Thymus (tissue), 11 donors: ENCODE results near the gene ASTN2. TPM values are rescaled to one million over a fixed set of nuclear protein-coding genes. Genes with fewer than 3 reads are reported as not detected.
"Not testable (repeated sequence)": the region's sequence is repeated elsewhere in the genome, so short reads cannot be mapped to it uniquely, and the experiment has no call there.

Source experiments
- DNase-seq, 9 donors: peaks; one replicate each; pipeline ENCODE4 v3.0.0-alpha.2; 2013; ENCODE audit warnings: low spot score in 9 of 9, low read depth in 6 of 9, missing footprints in 1 of 9
- H3K27ac ChIP-seq, 2 donors: one replicate each; pipeline ENCODE4 v1.5.1; 2013; ENCODE audit warnings: control low read depth in 1 of 2, low read depth in 1 of 2, low read length in 1 of 2, mild to moderate bottlenecking in 1 of 2, moderate library complexity in 1 of 2
- H3K27me3 ChIP-seq, 2 donors: one replicate each; pipeline ENCODE4 v1.5.1; 2013; ENCODE audit warnings: low read length in 1 of 2; ENCODE audit not compliant: control insufficient read depth in 2 of 2, insufficient read depth in 1 of 2
- H3K36me3 ChIP-seq, 2 donors: one replicate each; pipeline ENCODE4 v1.5.1; 2013; ENCODE audit warnings: low read length in 1 of 2, mild to moderate bottlenecking in 1 of 2, moderate library complexity in 1 of 2; ENCODE audit not compliant: control insufficient read depth in 2 of 2, insufficient read depth in 2 of 2
- H3K4me1 ChIP-seq, 2 donors: one replicate each; pipeline ENCODE4 v1.5.1; 2013; ENCODE audit warnings: low read length in 2 of 2; ENCODE audit not compliant: control insufficient read depth in 2 of 2, insufficient read depth in 2 of 2
- H3K4me3 ChIP-seq, 2 donors: one replicate each; pipeline ENCODE4 v1.5.1; 2013; ENCODE audit warnings: low read length in 2 of 2, control low read depth in 1 of 2, mild to moderate bottlenecking in 1 of 2
- H3K9me3 ChIP-seq, 2 donors: one replicate each; pipeline ENCODE4 v1.5.1; 2013; ENCODE audit warnings: low read length in 1 of 2, mild to moderate bottlenecking in 1 of 2; ENCODE audit not compliant: control insufficient read depth in 2 of 2, insufficient read depth in 1 of 2
- WGBS: extraction: QIAGEN DNeasy Blood & Tissue Kit; methylation state at CpG from one replicate; pipeline ENCODE4 v1.1.7; 2013; 5-methylcytosine and 5-hydroxymethylcytosine counted together
- polyA plus RNA-seq: library from polyadenylated mRNA; stranded (reverse); fragments of 200-250 nt; gene quantifications from one replicate; pipeline ENCODE4 v1.2.3, GENCODE V29; 2013
- total RNA-seq: library from RNA; stranded (reverse); fragments of 120-200 nt; gene quantifications from one replicate; pipeline ENCODE4 v1.2.4, GENCODE V29; 2013
- donor health status: healthy.

The ASTN2 gene
- total and polyA plus RNA-seq, 2 donors: 5.8 to 5.9 TPM

DNA sequence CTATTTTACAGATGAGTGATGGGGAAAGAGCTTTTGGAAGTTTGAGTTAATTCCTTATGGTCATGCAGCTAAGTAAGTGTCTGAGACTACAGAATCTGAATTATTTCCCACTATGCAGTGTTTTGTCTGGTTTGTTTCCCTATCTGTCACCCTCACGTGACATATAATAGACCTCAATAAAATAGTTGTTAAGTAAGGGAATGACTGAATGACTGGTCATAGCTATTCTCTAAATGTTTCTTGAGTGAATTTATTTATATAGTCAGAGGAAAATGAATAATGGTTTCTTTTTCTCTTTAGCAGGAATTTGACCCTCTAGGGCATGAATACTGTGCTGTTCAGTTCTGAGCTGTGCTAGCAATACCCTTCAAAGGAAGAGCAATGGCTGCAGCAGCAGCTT lies 717.5 kb downstream of the ASTN2 start:
- Histone ChIP-seq H3K36me3 (peaks cover 21 to 24% of the 10 kb centered on the region in 2 donors), H3K4me1 (peaks cover 0 to 4% of the 10 kb centered on the region in 2 donors), H3K4me3 (no peak overlapping the region), H3K9me3 (no peaks in the 10 kb centered on the region), H3K27ac (no peak overlapping the region), H3K27me3 (no peaks in the 10 kb centered on the region)
- whole genome bisulfite sequencing: 99% methylated on average over 1 of the region's 1 CpG
- DNase-seq: no peak

GRCh38 chr9:116695438-116695837 lies 719.4 kb downstream of the ASTN2 start:
- Histone ChIP-seq H3K4me3 (no peak overlapping the region), H3K27me3 (no peaks in the 10 kb centered on the region), H3K9me3 (no peaks in the 10 kb centered on the region), H3K27ac (no peak overlapping the region), H3K4me1 (no peaks in the 10 kb centered on the region), H3K36me3 (peaks cover 21 to 24% of the 10 kb centered on the region in 2 donors)
- 55% methylated on average over 3 of the region's 3 CpGs for WGBS
- DNase-seq: no peak

GRCh38 chr9:116694785-116695291 lies 720.0 kb downstream of the ASTN2 start:
- H3K27me3 ChIP-seq: no peaks in the 10 kb centered on the region
- H3K27ac ChIP-seq: no peak overlapping the region
- no peak overlapping the region for H3K4me3 ChIP-seq
- DNase-seq: no peak
- H3K9me3 ChIP-seq: no peaks in the 10 kb centered on the region
- peaks cover 21 to 24% of the 10 kb centered on the region in 2 donors for H3K36me3 ChIP-seq
- H3K4me1 ChIP-seq: no peaks in the 10 kb centered on the region
- WGBS: 98% methylated on average over 4 of the region's 4 CpGs

DNA sequence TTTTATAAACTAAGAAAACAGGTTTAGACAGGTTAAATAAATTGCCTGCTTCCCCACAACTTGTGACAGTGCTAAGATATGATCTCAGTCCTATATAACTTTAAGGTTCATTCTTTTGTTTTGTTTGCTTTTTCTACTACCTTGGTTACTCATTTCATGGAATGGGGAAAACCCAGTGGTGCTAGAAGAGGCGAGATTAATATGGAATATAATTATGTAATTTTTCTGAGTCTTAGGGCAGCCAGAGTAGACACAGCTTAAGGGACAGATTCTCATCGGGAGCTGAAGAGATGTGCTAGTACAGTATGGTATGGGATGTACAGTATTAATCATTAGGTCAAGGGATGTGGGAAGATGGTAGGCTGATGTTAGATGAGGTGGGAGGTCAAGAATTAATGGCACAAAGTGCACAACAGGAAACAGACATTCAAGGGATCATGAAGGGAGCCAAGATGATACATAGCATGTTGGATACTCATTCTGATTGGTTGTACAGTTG lies 721.6 kb downstream of the ASTN2 start:
- WGBS: 94% methylated on average over 2 of the region's 2 CpGs
- Histone ChIP-seq H3K4me1 (peaks cover 0 to 4% of the 10 kb centered on the region in 2 donors), H3K36me3 (peaks cover 7 to 8% of the 10 kb centered on the region in 2 donors), H3K4me3 (no peak overlapping the region), H3K27ac (no peak overlapping the region), H3K9me3 (no peaks in the 10 kb centered on the region), H3K27me3 (no peaks in the 10 kb centered on the region)
- no peak for DNase-seq

GRCh38 chr9:116692616-116693015 lies 722.2 kb downstream of the ASTN2 start:
- Histone ChIP-seq H3K4me3 (no peak overlapping the region), H3K4me1 (peaks cover 6 to 10% of the 10 kb centered on the region in 2 donors), H3K27ac (no peak overlapping the region), H3K36me3 (peaks cover under 1 to 1% of the 10 kb centered on the region in 2 donors), H3K9me3 (no peaks in the 10 kb centered on the region), H3K27me3 (no peaks in the 10 kb centered on the region)
- no peak for DNase-seq
- 63% methylated on average over 2 of the region's 2 CpGs for WGBS

GRCh38 chr9:116691607-116692006 lies 723.2 kb downstream of the ASTN2 start:
- no peaks in the 10 kb centered on the region for H3K9me3 ChIP-seq
- H3K36me3 ChIP-seq: no peaks in the 10 kb centered on the region
- H3K27ac ChIP-seq: no peak overlapping the region
- DNase-seq: no peak
- H3K27me3 ChIP-seq: no peaks in the 10 kb centered on the region
- WGBS: 95% methylated on average over 3 of the region's 3 CpGs
- H3K4me3 ChIP-seq: no peak overlapping the region
- peaks cover 6 to 17% of the 10 kb centered on the region in 2 donors for H3K4me1 ChIP-seq

DNA sequence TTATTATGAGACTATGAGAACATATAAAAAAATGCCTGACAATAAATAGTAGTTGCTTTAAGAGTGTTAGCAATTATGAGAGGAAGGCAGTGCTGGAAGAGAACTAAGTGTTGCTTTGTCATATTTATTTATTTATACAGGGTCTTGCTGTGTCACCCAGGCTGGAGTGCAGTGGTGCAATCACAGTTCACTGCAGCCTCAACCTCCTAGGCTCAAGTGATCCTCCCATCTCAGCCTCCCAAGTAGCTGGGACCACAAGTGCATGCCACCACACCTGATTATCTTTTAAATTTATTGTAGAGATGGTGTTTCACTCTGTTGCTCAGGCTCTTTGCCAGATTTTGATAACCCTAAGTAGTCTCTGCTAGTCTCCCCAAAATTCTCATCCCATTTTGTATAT lies 724.1 kb downstream of the ASTN2 start:
- not testable (repeated sequence) for H3K36me3 ChIP-seq, H3K27ac ChIP-seq, DNase-seq, H3K27me3 ChIP-seq, H3K9me3 ChIP-seq, H3K4me3 ChIP-seq
- peaks cover 6 to 20% of the 10 kb centered on the region in 2 donors for H3K4me1 ChIP-seq

GRCh38 chr9:116689486-116690032 lies 725.3 kb downstream of the ASTN2 start:
- WGBS: 98% methylated on average over 3 of the region's 3 CpGs
- peaks cover 6 to 20% of the 10 kb centered on the region in 2 donors for H3K4me1 ChIP-seq
- no peaks in the 10 kb centered on the region for H3K9me3 ChIP-seq
- H3K4me3 ChIP-seq: no peak overlapping the region
- H3K27ac ChIP-seq: no peak overlapping the region
- DNase-seq: no peak
- no peaks in the 10 kb centered on the region for H3K27me3 ChIP-seq
- no peaks in the 10 kb centered on the region for H3K36me3 ChIP-seq

- Histone ChIP-seq H3K9me3 (no peaks in the 10 kb centered on the region), H3K36me3 (no peaks in the 10 kb centered on the region), H3K27me3 (no peaks in the 10 kb centered on the region), H3K4me3 (no peak overlapping the region), H3K27ac (no peak overlapping the region), H3K4me1 (peaks cover 6 to 20% of the 10 kb centered on the region in 2 donors)
- WGBS: 95% methylated on average over 3 of the region's 3 CpGs
- DNase-seq: no peak
These were observed 725.9 kb downstream of the ASTN2 start for GRCh38 chr9:116688806-116689485.
